GM18511 (cell line): ENCODE results near the gene ZNF827.

ENCODE experiments used
- ATAC-seq: cut with Tn5 transposase; IDR thresholded peaks from one replicate; pipeline ENCODE4 v1.9.1; 2021; ENCODE audit warnings: mild to moderate bottlenecking, moderate library complexity; ENCODE audit not compliant: unreplicated experiment

The ZNF827 gene

GRCh38 chr4:145895056-145895455 is 43.6 kb downstream of the ZNF827 start:
- no peak for ATAC-seq

- ATAC-seq, result no peak
These were observed 46.7 kb downstream of the ZNF827 start for GRCh38 chr4:145891958-145892357.

- no peak for ATAC-seq
These were observed 47.9 kb downstream of the ZNF827 start for GRCh38 chr4:145890689-145891088.

GRCh38 chr4:145888393-145888792 is 50.2 kb downstream of the ZNF827 start:
- no peak for ATAC-seq

- ATAC-seq, result peak; percentile 60
These were observed 51.2 kb downstream of the ZNF827 start for GRCh38 chr4:145887241-145887991.

GRCh38 chr4:145886871-145887240 is 51.8 kb downstream of the ZNF827 start:
- ATAC-seq, result no peak

- no peak for ATAC-seq
These were observed 53.0 kb downstream of the ZNF827 start for GRCh38 chr4:145885666-145886065.

GRCh38 chr4:145884775-145885174 is 53.8 kb downstream of the ZNF827 start:
- peak; percentile 29 for ATAC-seq

GRCh38 chr4:145883101-145883694 is 55.4 kb downstream of the ZNF827 start:
- ATAC-seq, result no peak

GRCh38 chr4:145882604-145883003 is 56.0 kb downstream of the ZNF827 start:
- no peak for ATAC-seq

- ATAC-seq, result peak; percentile 74
These were observed 56.6 kb downstream of the ZNF827 start for GRCh38 chr4:145881989-145882388.

- peak; percentile 56 for ATAC-seq
These were observed 57.0 kb downstream of the ZNF827 start for GRCh38 chr4:145881576-145881975.

GRCh38 chr4:145880355-145880960 is 58.2 kb downstream of the ZNF827 start:
- no peak for ATAC-seq

- ATAC-seq, result no peak
These were observed 59.0 kb downstream of the ZNF827 start for GRCh38 chr4:145879598-145879997.

- ATAC-seq, result no peak
These were observed 59.9 kb downstream of the ZNF827 start for GRCh38 chr4:145878501-145879435.

GRCh38 chr4:145876531-145877180 is 62.0 kb downstream of the ZNF827 start:
- no peak for ATAC-seq

GRCh38 chr4:145873901-145874300 is 64.7 kb downstream of the ZNF827 start:
- no peak for ATAC-seq

GRCh38 chr4:145871209-145871608 is 67.4 kb downstream of the ZNF827 start:
- no peak for ATAC-seq

- ATAC-seq, result peak; percentile 45
These were observed 68.2 kb downstream of the ZNF827 start for GRCh38 chr4:145870155-145871020.
